Thymus (tissue), 11 donors: ENCODE results near the gene UXS1. TPM values are rescaled to one million over a fixed set of nuclear protein-coding genes. Genes with fewer than 3 reads are reported as not detected.
A peak's percentile ranks its signal among the peaks of the same experiment; 100 is the strongest.

Experiments
- DNase-seq, 9 donors: peaks; one replicate each; pipeline ENCODE4 v3.0.0-alpha.2; 2013; ENCODE audit warnings: low spot score in 9 of 9, low read depth in 6 of 9, missing footprints in 1 of 9
- H3K27ac ChIP-seq, 2 donors: one replicate each; pipeline ENCODE4 v1.5.1; 2013; ENCODE audit warnings: control low read depth in 1 of 2, low read depth in 1 of 2, low read length in 1 of 2, mild to moderate bottlenecking in 1 of 2, moderate library complexity in 1 of 2
- H3K27me3 ChIP-seq, 2 donors: one replicate each; pipeline ENCODE4 v1.5.1; 2013; ENCODE audit warnings: low read length in 1 of 2; ENCODE audit not compliant: control insufficient read depth in 2 of 2, insufficient read depth in 1 of 2
- H3K36me3 ChIP-seq, 2 donors: one replicate each; pipeline ENCODE4 v1.5.1; 2013; ENCODE audit warnings: low read length in 1 of 2, mild to moderate bottlenecking in 1 of 2, moderate library complexity in 1 of 2; ENCODE audit not compliant: control insufficient read depth in 2 of 2, insufficient read depth in 2 of 2
- H3K4me1 ChIP-seq, 2 donors: one replicate each; pipeline ENCODE4 v1.5.1; 2013; ENCODE audit warnings: low read length in 2 of 2; ENCODE audit not compliant: control insufficient read depth in 2 of 2, insufficient read depth in 2 of 2
- H3K4me3 ChIP-seq, 2 donors: one replicate each; pipeline ENCODE4 v1.5.1; 2013; ENCODE audit warnings: low read length in 2 of 2, control low read depth in 1 of 2, mild to moderate bottlenecking in 1 of 2
- H3K9me3 ChIP-seq, 2 donors: one replicate each; pipeline ENCODE4 v1.5.1; 2013; ENCODE audit warnings: low read length in 1 of 2, mild to moderate bottlenecking in 1 of 2; ENCODE audit not compliant: control insufficient read depth in 2 of 2, insufficient read depth in 1 of 2
- whole genome bisulfite sequencing: extraction: QIAGEN DNeasy Blood & Tissue Kit; methylation state at CpG from one replicate; pipeline ENCODE4 v1.1.7; 2013; 5-methylcytosine and 5-hydroxymethylcytosine counted together
- polyA plus RNA-seq: library from polyadenylated mRNA; stranded (reverse); fragments of 200-250 nt; gene quantifications from one replicate; pipeline ENCODE4 v1.2.3, GENCODE V29; 2013
- total RNA-seq: library from RNA; stranded (reverse); fragments of 120-200 nt; gene quantifications from one replicate; pipeline ENCODE4 v1.2.4, GENCODE V29; 2013
- donor health status: healthy.

Gene UXS1
- total and polyA plus RNA-seq, 2 donors: 21.6 to 31.4 TPM

- Histone ChIP-seq H3K9me3 (no peaks in the 10 kb centered on the region), H3K4me1 (peaks cover 8 to 20% of the 10 kb centered on the region in 2 donors), H3K27ac (no peak overlapping the region), H3K4me3 (no peak overlapping the region), H3K27me3 (peaks cover 3 to 25% of the 10 kb centered on the region in 2 donors), H3K36me3 (no peaks in the 10 kb centered on the region)
- DNase-seq: no peak
- 91% methylated on average over 9 of the region's 9 CpGs for WGBS
These were observed 132.3 kb downstream of the UXS1 start for GRCh38 chr2:106061611-106062349.

GRCh38 chr2:106059416-106060065 lies 134.6 kb downstream of the UXS1 start:
- no peak for DNase-seq
- Histone ChIP-seq H3K4me1 (peaks cover 0 to 19% of the 10 kb centered on the region in 2 donors), H3K27ac (no peak overlapping the region), H3K27me3 (peaks cover 0 to 3% of the 10 kb centered on the region in 2 donors), H3K36me3 (no peaks in the 10 kb centered on the region), H3K4me3 (no peak overlapping the region), H3K9me3 (no peaks in the 10 kb centered on the region)
- 96% methylated on average over 6 of the region's 6 CpGs for WGBS

- 77% methylated on average over 4 of the region's 4 CpGs for WGBS
- Histone ChIP-seq H3K4me3 (no peak overlapping the region), H3K4me1 (peaks cover 2 to 28% of the 10 kb centered on the region in 2 donors), H3K27me3 (no peaks in the 10 kb centered on the region), H3K27ac (no peak overlapping the region), H3K36me3 (no peaks in the 10 kb centered on the region), H3K9me3 (no peaks in the 10 kb centered on the region)
- DNase-seq: no peak
These were observed 135.5 kb downstream of the UXS1 start for GRCh38 chr2:106058469-106059137.

GRCh38 chr2:106057206-106057605 lies 136.9 kb downstream of the UXS1 start:
- peak in 2 of 9 donors; percentile 19 to 60 for DNase-seq
- H3K9me3 ChIP-seq: no peaks in the 10 kb centered on the region

GRCh38 chr2:106054880-106055655 lies 139.0 kb downstream of the UXS1 start:
- Histone ChIP-seq H3K36me3 (no peaks in the 10 kb centered on the region), H3K27ac (no peak overlapping the region), H3K4me1 (peaks cover 15 to 45% of the 10 kb centered on the region in 2 donors), H3K9me3 (no peaks in the 10 kb centered on the region), H3K4me3 (no peak overlapping the region), H3K27me3 (no peaks in the 10 kb centered on the region)
- peak in 3 of 9 donors; percentile 19 to 52 (median 26) for DNase-seq
- 76% methylated on average over 12 of the region's 12 CpGs for WGBS

More at GRCh38 chr2:106057206-106057605, 136.9 kb downstream of the UXS1 start:
- Histone ChIP-seq H3K27ac (no peak overlapping the region), H3K4me1 (peaks cover 11 to 37% of the 10 kb centered on the region in 2 donors), H3K4me3 (no peak overlapping the region), H3K36me3 (no peaks in the 10 kb centered on the region), H3K27me3 (no peaks in the 10 kb centered on the region)
- WGBS: 54% methylated on average over 4 of the region's 4 CpGs

- no peak for DNase-seq
- H3K4me1 ChIP-seq: peaks cover 15 to 47% of the 10 kb centered on the region in 2 donors
- no peaks in the 10 kb centered on the region for H3K36me3 ChIP-seq
- H3K27ac ChIP-seq: no peak overlapping the region
- H3K9me3 ChIP-seq: no peaks in the 10 kb centered on the region
- no peak overlapping the region for H3K4me3 ChIP-seq
- no peaks in the 10 kb centered on the region for H3K27me3 ChIP-seq
- WGBS: 96% methylated on average over 9 of the region's 9 CpGs
These were observed 139.8 kb downstream of the UXS1 start for GRCh38 chr2:106054321-106054720.

GRCh38 chr2:106053581-106053980 lies 140.5 kb downstream of the UXS1 start:
- WGBS: 92% methylated on average over 6 of the region's 6 CpGs
- Histone ChIP-seq H3K27ac (no peak overlapping the region), H3K27me3 (no peaks in the 10 kb centered on the region), H3K9me3 (no peaks in the 10 kb centered on the region), H3K36me3 (no peaks in the 10 kb centered on the region), H3K4me1 (peaks cover 15 to 45% of the 10 kb centered on the region in 2 donors), H3K4me3 (no peak overlapping the region)
- DNase-seq: no peak

GRCh38 chr2:106053116-106053515 lies 141.0 kb downstream of the UXS1 start:
- H3K27ac ChIP-seq: no peak overlapping the region
- H3K4me1 ChIP-seq: peaks cover 15 to 45% of the 10 kb centered on the region in 2 donors
- no peaks in the 10 kb centered on the region for H3K27me3 ChIP-seq
- DNase-seq: peak in 1 of 9 donors; percentile 61
- 17% methylated on average over 2 of the region's 2 CpGs for WGBS
- no peaks in the 10 kb centered on the region for H3K36me3 ChIP-seq
- no peak overlapping the region for H3K4me3 ChIP-seq
- H3K9me3 ChIP-seq: no peaks in the 10 kb centered on the region
